Smooth muscle cell (in vitro differentiated cells): Measurements from ENCODE around the gene DNAL4. TPM values are rescaled to one million over a fixed set of nuclear protein-coding genes. Genes with fewer than 3 reads are reported as not detected.

ENCODE experiments used
- DNase-seq: peaks from one replicate; lab custom pipeline; 2025; ENCODE audit not compliant: unreplicated experiment; lab: John Stamatoyannopoulos, UW
- H2AFZ ChIP-seq: fragments of 200-600 bp; sonication (generic); 2 replicates; pipeline ENCODE4 v1.6.0; 2016; ENCODE audit warnings: antibody characterized with exemption, low read depth, mild to moderate bottlenecking
- H3F3A ChIP-seq: fragments of 200-600 bp; sonication (generic); 2 replicates; pipeline ENCODE4 v1.6.0; 2017; ENCODE audit warnings: antibody characterized with exemption, low read depth
- H3K27ac ChIP-seq: fragments of 200-600 bp; sonication (generic); 2 replicates; pipeline ENCODE4 v1.5.1; 2016; ENCODE audit warnings: low read depth, mild to moderate bottlenecking
- H3K27me3 ChIP-seq: fragments of 200-600 bp; sonication (generic); 2 replicates; pipeline ENCODE4 v1.6.1; 2016; ENCODE audit warnings: low read depth, mild to moderate bottlenecking
- H3K36me3 ChIP-seq: fragments of 200-600 bp; sonication (generic); 2 replicates; pipeline ENCODE4 v1.5.1; 2016; ENCODE audit warnings: low read depth
- H3K4me1 ChIP-seq: fragments of 200-600 bp; sonication (generic); 2 replicates; pipeline ENCODE4 v1.5.1; 2016; ENCODE audit warnings: low read depth
- H3K4me2 ChIP-seq: fragments of 200-600 bp; sonication (generic); 2 replicates; pipeline ENCODE4 v1.6.0; 2016; ENCODE audit warnings: mild to moderate bottlenecking
- H3K4me3 ChIP-seq: fragments of 200-600 bp; sonication (generic); 2 replicates; pipeline ENCODE4 v1.5.1; 2016; ENCODE audit warnings: mild to moderate bottlenecking
- H3K79me2 ChIP-seq: fragments of 200-600 bp; sonication (generic); 2 replicates; pipeline ENCODE4 v1.6.0; 2016; ENCODE audit warnings: low read depth, mild to moderate bottlenecking
- H3K9ac ChIP-seq: fragments of 200-600 bp; sonication (generic); 2 replicates; pipeline ENCODE4 v1.6.0; 2016; ENCODE audit warnings: low read depth
- H3K9me3 ChIP-seq: fragments of 200-600 bp; sonication (generic); replicated peaks from 2 replicates; pipeline ENCODE4 v1.5.1; 2016; ENCODE audit warnings: low read depth
- H4K20me1 ChIP-seq: fragments of 200-600 bp; sonication (generic); 2 replicates; pipeline ENCODE4 v1.6.0; 2016; ENCODE audit warnings: low read depth
- WGBS: methylation state at CpG from one replicate; pipeline ENCODE4 v1.1.7; 2016; ENCODE audit warnings: low lambda C conversion rate; 5-methylcytosine and 5-hydroxymethylcytosine counted together
- polyA plus RNA-seq: library from polyadenylated mRNA; unstranded; fragments of >200 nt; fragmentation: Nextera tagmentation; extraction: Ambion mirVana; gene quantifications from 2 replicates; pipeline ENCODE4 v1.2.1, GENCODE V29; 2016
- total RNA-seq: library from RNA; depleted of rRNA; stranded (reverse); fragments of >200 nt; gene quantifications from 2 replicates; pipeline ENCODE4 v1.2.3, GENCODE V29; 2014
- TF ChIP-seq, protein P1 (sequence below): fragments of 200-600 bp; sonication (generic); IDR thresholded peaks from 2 replicates; pipeline ENCODE4 v1.5.1; 2017; ENCODE audit warnings: borderline replicate concordance, mild to moderate bottlenecking, antibody characterized with exemption; ENCODE audit not compliant: insufficient read depth, poor library complexity, severe bottlenecking

Gene DNAL4
- total and polyA plus RNA-seq, 2 experiments from 2014 or later: 13.5 to 29.7 TPM

- no peak overlapping the region for H2AFZ ChIP-seq
- no peak overlapping the region for H3K4me3 ChIP-seq
- H3F3A ChIP-seq: no peaks in the 10 kb centered on the region
- no peak overlapping the region for H3K4me2 ChIP-seq
- H3K79me2 ChIP-seq: no peaks in the 10 kb centered on the region
- H3K27me3 ChIP-seq: peaks cover 5% of the 10 kb centered on the region
- no peaks in the 10 kb centered on the region for H3K36me3 ChIP-seq
- no peaks in the 10 kb centered on the region for H3K9me3 ChIP-seq
- H3K9ac ChIP-seq: no peak overlapping the region
- H3K27ac ChIP-seq: no peak overlapping the region
- TF ChIP-seq, protein P1, sequence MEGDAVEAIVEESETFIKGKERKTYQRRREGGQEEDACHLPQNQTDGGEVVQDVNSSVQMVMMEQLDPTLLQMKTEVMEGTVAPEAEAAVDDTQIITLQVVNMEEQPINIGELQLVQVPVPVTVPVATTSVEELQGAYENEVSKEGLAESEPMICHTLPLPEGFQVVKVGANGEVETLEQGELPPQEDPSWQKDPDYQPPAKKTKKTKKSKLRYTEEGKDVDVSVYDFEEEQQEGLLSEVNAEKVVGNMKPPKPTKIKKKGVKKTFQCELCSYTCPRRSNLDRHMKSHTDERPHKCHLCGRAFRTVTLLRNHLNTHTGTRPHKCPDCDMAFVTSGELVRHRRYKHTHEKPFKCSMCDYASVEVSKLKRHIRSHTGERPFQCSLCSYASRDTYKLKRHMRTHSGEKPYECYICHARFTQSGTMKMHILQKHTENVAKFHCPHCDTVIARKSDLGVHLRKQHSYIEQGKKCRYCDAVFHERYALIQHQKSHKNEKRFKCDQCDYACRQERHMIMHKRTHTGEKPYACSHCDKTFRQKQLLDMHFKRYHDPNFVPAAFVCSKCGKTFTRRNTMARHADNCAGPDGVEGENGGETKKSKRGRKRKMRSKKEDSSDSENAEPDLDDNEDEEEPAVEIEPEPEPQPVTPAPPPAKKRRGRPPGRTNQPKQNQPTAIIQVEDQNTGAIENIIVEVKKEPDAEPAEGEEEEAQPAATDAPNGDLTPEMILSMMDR: no peak
- 92% methylated on average over 4 of the region's 4 CpGs for WGBS
- no peaks in the 10 kb centered on the region for H4K20me1 ChIP-seq
- no peaks in the 10 kb centered on the region for H3K4me1 ChIP-seq
- no peak for DNase-seq
These were observed 29.1 kb upstream of the DNAL4 start for GRCh38 chr22:38823076-38823475.

GRCh38 chr22:38820020-38820419 is 26.1 kb upstream of the DNAL4 start:
- H3F3A ChIP-seq: no peaks in the 10 kb centered on the region
- H3K27ac ChIP-seq: no peak overlapping the region
- no peaks in the 10 kb centered on the region for H3K9me3 ChIP-seq
- 85% methylated on average over 8 of the region's 8 CpGs for WGBS
- peaks cover 5% of the 10 kb centered on the region for H3K27me3 ChIP-seq
- TF ChIP-seq, protein P1: no peak
- no peaks in the 10 kb centered on the region for H3K36me3 ChIP-seq
- H3K4me1 ChIP-seq: no peaks in the 10 kb centered on the region
- H3K4me2 ChIP-seq: no peak overlapping the region
- DNase-seq: no peak
- no peaks in the 10 kb centered on the region for H3K79me2 ChIP-seq
- no peaks in the 10 kb centered on the region for H4K20me1 ChIP-seq
- no peak overlapping the region for H3K4me3 ChIP-seq
- no peak overlapping the region for H3K9ac ChIP-seq
- H2AFZ ChIP-seq: no peak overlapping the region

GRCh38 chr22:38819387-38819940 is 25.5 kb upstream of the DNAL4 start:
- TF ChIP-seq, protein P1: no peak
- no peak overlapping the region for H3K4me2 ChIP-seq
- no peaks in the 10 kb centered on the region for H3K4me1 ChIP-seq
- no peak overlapping the region for H3K9ac ChIP-seq
- no peaks in the 10 kb centered on the region for H3F3A ChIP-seq
- H2AFZ ChIP-seq: no peak overlapping the region
- H4K20me1 ChIP-seq: no peaks in the 10 kb centered on the region
- no peak overlapping the region for H3K27ac ChIP-seq
- H3K4me3 ChIP-seq: no peak overlapping the region
- H3K79me2 ChIP-seq: no peaks in the 10 kb centered on the region
- H3K27me3 ChIP-seq: peaks cover 5% of the 10 kb centered on the region
- DNase-seq: no peak
- 85% methylated on average over 10 of the region's 10 CpGs for WGBS
- no peaks in the 10 kb centered on the region for H3K9me3 ChIP-seq
- no peaks in the 10 kb centered on the region for H3K36me3 ChIP-seq

DNA sequence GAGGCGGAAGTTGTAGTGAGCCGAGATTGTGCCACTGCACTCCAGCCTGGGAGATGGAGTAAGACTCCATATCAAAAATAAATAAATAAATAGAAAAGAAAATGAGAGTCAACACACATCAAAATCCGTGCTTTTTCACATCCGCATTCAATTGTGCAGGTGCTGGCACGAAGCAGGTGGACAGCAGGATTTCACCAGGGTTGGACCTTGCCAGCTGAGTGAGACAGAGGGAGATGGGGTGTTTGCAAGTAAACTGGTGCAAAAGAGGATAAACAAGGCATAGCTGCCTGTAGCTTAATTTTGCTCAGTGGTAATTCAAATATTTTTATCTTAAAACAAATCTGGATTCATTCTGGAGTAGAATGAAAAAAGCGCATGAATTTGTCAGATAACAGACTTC is 23.3 kb upstream of the DNAL4 start:
- H3K27me3 ChIP-seq: peaks cover 10% of the 10 kb centered on the region
- 87% methylated on average over 6 of the region's 6 CpGs for WGBS

More for the DNA sequence above, 23.3 kb upstream of the DNAL4 start:
- Histone ChIP-seq H3K9ac (no peak overlapping the region), H2AFZ (no peak overlapping the region), H4K20me1 (no peaks in the 10 kb centered on the region), H3K9me3 (no peaks in the 10 kb centered on the region), H3K4me2 (no peak overlapping the region), H3K4me1 (no peaks in the 10 kb centered on the region), H3K79me2 (no peaks in the 10 kb centered on the region), H3K27ac (no peak overlapping the region), H3K4me3 (no peak overlapping the region), H3K36me3 (no peaks in the 10 kb centered on the region), H3F3A (no peaks in the 10 kb centered on the region)
- TF ChIP-seq, protein P1: no peak
- no peak for DNase-seq
